Gastrocnemius medialis (tissue), 4 donors: ENCODE measurements around the gene LRRN2. TPM values are rescaled to one million over a fixed set of nuclear protein-coding genes. Genes with fewer than 3 reads are reported as not detected.
A peak's percentile ranks its signal among the peaks of the same experiment; 100 is the strongest.

Source experiments
- ATAC-seq, 2 donors: fragments of 150-250 bp; one replicate each; pipeline ENCODE4 v1.9.1; 2016
- DNase-seq, 2 donors: peaks; one replicate each; pipeline ENCODE4 v3.0.0-alpha.2; 2019
- H3K27ac ChIP-seq, 4 donors: fragments of 200-600 bp; sonication (generic); 1 replicate in 1 of 4; 2 replicates in 3 of 4; pipeline ENCODE4 v1.5.1; 2016 to 2018; ENCODE audit warnings: mild to moderate bottlenecking in 2 of 4, moderate library complexity in 1 of 4
- H3K27me3 ChIP-seq, 3 donors: fragments of 200-600 bp; sonication (generic) in 2 of 3; 1 replicate in 1 of 3; 2 replicates in 2 of 3; pipeline versions ENCODE4 v1.5.1 to v1.6.0; 2016 to 2019; ENCODE audit warnings: mild to moderate bottlenecking in 1 of 3, moderate library complexity in 1 of 3
- H3K36me3 ChIP-seq, 2 donors: fragments of 200-600 bp; sonication (generic) in 1 of 2; one replicate each; pipeline ENCODE4 v1.5.1; 2017 to 2018
- H3K4me1 ChIP-seq, 2 donors: fragments of 200-600 bp; sonication (generic) in 1 of 2; one replicate each; pipeline ENCODE4 v1.5.1; 2016 to 2017; ENCODE audit warnings: mild to moderate bottlenecking in 2 of 2
- H3K4me3 ChIP-seq, 4 donors: fragments of 200-600 bp; sonication (generic) in 3 of 4; 1 replicate in 1 of 4; 2 replicates in 3 of 4; pipeline ENCODE4 v1.5.1; 2016 to 2019; ENCODE audit warnings: mild to moderate bottlenecking in 2 of 4
- H3K9me3 ChIP-seq, 3 donors: fragments of 200-600 bp; sonication (generic) in 2 of 3; 1 replicate in 1 of 3; 2 replicates in 2 of 3; pipeline ENCODE4 v1.5.1; 2016 to 2019
- POLR2A ChIP-seq, 2 donors: fragments of 450-650 bp; IDR thresholded peaks; one replicate each; pipeline ENCODE4 v1.6.1; 2017; ENCODE audit warnings: antibody characterized with exemption in 2 of 2, mild to moderate bottlenecking in 2 of 2, moderate library complexity in 2 of 2
- in situ Hi-C, 4 donors: fragments of 200-750 bp; cut with MboI; loops; one replicate each; pipeline versions ENCODE4 v1.15.0 to v1.8.0; 2017; ENCODE audit warnings: low sequenced_read_pairs in 4 of 4
- intact Hi-C: fragments of 100-400 bp; cut with DNase I; formaldehyde crosslinking; loops from one replicate; pipeline ENCODE4 v1.15.1; 2023; ENCODE audit warnings: low total_unique reads
- total RNA-seq, 4 donors: library from RNA; depleted of rRNA; stranded (reverse); fragments of >200 nt; gene quantifications; one replicate each; pipeline versions ENCODE4 v1.1.0 to v1.2.3, GENCODE V29; 2016
- TF ChIP-seq, protein P1 (sequence below), 5 experiments: fragments of 450-650 bp in 3 of 5; fragments of 200-600 bp in 2 of 5; sonication (generic) in 2 of 5; IDR thresholded peaks in 4 of 5; conservative IDR thresholded peaks in 1 of 5; 1 replicate in 4 of 5; 2 replicates in 1 of 5; pipeline ENCODE4 v1.5.1; 2016 to 2019; ENCODE audit warnings: antibody characterized with exemption in 5 of 5, mild to moderate bottlenecking in 3 of 5, moderate library complexity in 3 of 5

The LRRN2 gene
- total RNA-seq, 4 donors from 2014 or later = 0.46 to 1.1 (median 0.93) TPM

DNA sequence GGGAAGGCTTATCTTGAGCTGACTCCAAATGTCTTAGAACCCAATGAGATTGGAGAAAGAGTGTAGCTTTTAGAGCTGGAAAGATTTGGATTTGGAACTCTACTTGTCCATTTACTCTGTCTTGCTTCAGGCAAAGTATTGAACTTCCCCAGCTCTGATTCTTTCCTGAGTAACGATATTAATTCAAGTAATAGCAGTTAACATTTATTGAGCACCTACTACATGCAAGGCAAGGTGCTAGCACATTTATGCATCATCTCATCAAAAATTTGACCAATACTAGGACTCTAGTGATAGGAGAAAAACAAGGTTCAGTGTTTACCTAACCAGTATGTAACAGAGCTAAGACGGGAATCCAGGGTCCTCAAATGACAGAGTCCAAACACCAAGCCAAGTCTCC lies 2.5 kb upstream of the LRRN2 start:
- TF ChIP-seq, protein P1, sequence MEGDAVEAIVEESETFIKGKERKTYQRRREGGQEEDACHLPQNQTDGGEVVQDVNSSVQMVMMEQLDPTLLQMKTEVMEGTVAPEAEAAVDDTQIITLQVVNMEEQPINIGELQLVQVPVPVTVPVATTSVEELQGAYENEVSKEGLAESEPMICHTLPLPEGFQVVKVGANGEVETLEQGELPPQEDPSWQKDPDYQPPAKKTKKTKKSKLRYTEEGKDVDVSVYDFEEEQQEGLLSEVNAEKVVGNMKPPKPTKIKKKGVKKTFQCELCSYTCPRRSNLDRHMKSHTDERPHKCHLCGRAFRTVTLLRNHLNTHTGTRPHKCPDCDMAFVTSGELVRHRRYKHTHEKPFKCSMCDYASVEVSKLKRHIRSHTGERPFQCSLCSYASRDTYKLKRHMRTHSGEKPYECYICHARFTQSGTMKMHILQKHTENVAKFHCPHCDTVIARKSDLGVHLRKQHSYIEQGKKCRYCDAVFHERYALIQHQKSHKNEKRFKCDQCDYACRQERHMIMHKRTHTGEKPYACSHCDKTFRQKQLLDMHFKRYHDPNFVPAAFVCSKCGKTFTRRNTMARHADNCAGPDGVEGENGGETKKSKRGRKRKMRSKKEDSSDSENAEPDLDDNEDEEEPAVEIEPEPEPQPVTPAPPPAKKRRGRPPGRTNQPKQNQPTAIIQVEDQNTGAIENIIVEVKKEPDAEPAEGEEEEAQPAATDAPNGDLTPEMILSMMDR (IDR thresholded peaks at IDR 0.05 in 4 of 5, conservative IDR thresholded peaks at IDR 0.05 in 1 of 5) = no peak
- no peak for TF ChIP-seq POLR2A (IDR thresholded peaks at IDR 0.05)
- H3K9me3 ChIP-seq = no peaks in the 10 kb centered on the region
- no peaks in the 10 kb centered on the region for H3K36me3 ChIP-seq
- ATAC-seq (no peak), DNase-seq (no peak)
- intact Hi-C loops = no loop called here
- no peaks in the 10 kb centered on the region for H3K4me1 ChIP-seq
- in situ Hi-C loops = no loop called here
- H3K27ac ChIP-seq = no peak overlapping the region
- peaks cover 11 to 18% (median 11%) of the 10 kb centered on the region in 3 donors for H3K27me3 ChIP-seq
- no peak overlapping the region for H3K4me3 ChIP-seq

DNA sequence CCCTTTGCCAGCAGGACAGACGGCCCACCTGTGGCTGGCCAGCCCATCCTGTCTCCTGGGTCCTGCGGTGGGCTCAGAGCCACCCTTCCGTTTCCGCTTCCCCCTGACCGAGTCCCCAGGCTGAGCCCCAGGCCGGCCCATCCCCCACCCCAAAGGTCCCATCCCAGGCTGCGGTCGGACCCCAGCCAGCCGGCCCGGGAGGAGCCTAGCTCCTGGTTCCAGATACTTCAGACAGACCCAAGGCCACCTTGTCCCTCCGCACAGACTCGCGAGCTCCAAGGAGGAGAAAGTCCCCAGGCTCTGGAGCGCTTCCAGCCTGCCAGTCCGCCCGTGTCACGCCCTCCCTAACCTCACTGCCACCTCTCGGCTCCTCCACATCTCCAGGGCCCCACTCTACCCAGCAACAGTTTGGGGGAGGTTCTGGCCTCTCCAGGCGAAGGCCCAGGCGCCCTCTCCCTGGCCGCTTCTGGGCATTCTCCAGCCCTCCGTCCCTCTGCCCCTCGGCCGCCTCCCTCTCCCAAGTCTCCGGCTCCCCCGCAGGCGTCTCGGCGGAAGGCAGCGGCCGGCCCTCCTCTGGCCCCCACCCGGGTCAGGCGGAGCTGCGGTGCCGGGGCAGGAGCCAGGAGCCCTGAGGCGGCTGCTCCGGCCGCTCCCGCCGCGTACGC lies 835 bp downstream of the LRRN2 start:
- Histone ChIP-seq H3K9me3 (no peaks in the 10 kb centered on the region), H3K4me1 (no peaks in the 10 kb centered on the region), H3K4me3 (peak overlapping the region; percentile 32 to 47 (median 42)), H3K27me3 (peaks cover 11 to 18% (median 11%) of the 10 kb centered on the region in 3 donors), H3K36me3 (no peaks in the 10 kb centered on the region), H3K27ac (no peak overlapping the region)
- no peak for DNase-seq
- intact Hi-C loops (no loop called here), in situ Hi-C loops (no loop called here)
- no peak for ATAC-seq
- TF ChIP-seq, protein P1 (IDR thresholded peaks at IDR 0.05 in 4 of 5, conservative IDR thresholded peaks at IDR 0.05 in 1 of 5) = no peak
- TF ChIP-seq POLR2A (IDR thresholded peaks at IDR 0.05) = no peak

DNA sequence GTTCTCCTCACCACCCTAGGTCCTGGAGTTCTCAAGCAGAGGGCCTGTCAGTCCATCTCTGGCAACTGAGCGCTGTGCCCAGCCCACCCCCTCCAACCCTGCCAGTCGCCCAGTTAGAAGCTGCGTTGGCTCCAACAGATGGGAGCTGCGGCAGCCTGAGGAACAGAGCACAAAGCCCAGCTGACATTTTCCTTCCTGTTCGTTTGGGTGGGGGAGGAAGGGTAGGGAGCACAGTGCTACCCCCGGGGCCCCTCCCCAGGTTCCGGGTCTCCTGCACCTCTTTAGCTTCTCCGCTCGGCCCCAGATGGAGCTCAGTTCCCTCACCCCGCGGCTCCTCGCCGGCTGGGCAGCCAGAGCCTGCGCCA lies 1.4 kb downstream of the LRRN2 start:
- Histone ChIP-seq H3K4me3 (peak overlapping the region in 3 of 4 donors; percentile 38 to 47 (median 45)), H3K27me3 (peaks cover 11 to 18% (median 11%) of the 10 kb centered on the region in 3 donors), H3K9me3 (no peaks in the 10 kb centered on the region), H3K27ac (no peak overlapping the region), H3K36me3 (no peaks in the 10 kb centered on the region), H3K4me1 (no peaks in the 10 kb centered on the region)
- ATAC-seq (no peak), DNase-seq (no peak)
- in situ Hi-C loops (no loop called here), intact Hi-C loops (no loop called here)
- TF ChIP-seq, protein P1 (IDR thresholded peaks at IDR 0.05 in 4 of 5, conservative IDR thresholded peaks at IDR 0.05 in 1 of 5) = no peak
- TF ChIP-seq POLR2A (IDR thresholded peaks at IDR 0.05) = no peak

DNA sequence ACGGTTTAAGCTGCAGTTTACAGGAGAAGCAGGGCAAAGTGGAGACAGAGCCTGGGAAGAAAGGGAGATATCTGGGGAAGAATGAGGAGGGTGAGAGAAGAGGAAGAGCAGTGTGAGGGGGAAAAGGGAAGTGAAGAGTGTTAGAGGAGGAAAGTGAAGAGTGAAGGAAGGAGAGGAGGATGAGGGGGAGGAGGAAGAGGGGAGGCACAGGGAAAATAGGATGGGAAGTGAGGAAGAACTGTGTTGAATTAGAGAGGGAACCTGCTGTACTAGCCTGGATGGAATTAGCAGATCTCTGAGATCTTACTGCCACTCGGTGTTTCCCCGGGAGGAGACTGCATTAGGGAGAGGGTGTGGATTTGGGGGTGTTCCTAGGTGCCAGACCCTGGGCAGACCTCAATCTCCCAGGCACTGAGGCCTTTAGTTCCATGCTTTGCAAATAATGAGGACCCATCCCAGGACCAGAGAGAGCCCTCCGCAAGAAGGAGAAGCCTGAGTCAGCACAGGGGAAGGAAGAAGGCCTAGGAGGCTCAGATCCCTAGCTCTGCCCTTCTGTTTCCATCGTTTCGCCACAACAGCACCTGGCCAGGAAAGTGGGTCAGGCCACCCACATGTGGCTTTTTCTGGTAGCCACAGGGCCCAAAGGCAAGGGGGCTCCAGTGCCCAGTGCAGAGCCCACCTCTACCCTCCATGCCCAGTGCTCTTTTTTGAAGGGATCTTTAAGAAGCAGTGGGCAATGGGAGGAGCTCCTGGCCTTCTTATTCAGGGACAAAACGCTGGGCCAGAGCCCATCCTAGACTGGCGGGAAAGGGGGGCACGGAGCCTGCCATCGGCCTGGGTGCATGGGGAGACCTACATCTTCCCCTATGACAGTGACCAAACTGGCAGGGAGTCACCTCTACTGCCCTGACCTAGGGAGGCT lies 2.0 kb downstream of the LRRN2 start:
- intact Hi-C loops = no loop called here
- Histone ChIP-seq H3K4me1 (no peaks in the 10 kb centered on the region), H3K4me3 (peak overlapping the region in 2 of 4 donors; percentile 45 to 47), H3K36me3 (no peaks in the 10 kb centered on the region), H3K9me3 (no peaks in the 10 kb centered on the region), H3K27ac (no peak overlapping the region), H3K27me3 (peaks cover 11 to 18% (median 11%) of the 10 kb centered on the region in 3 donors)
- no peak for ATAC-seq
- no peak for DNase-seq
- in situ Hi-C loops = no loop called here
- TF ChIP-seq, protein P1 (IDR thresholded peaks at IDR 0.05 in 4 of 5, conservative IDR thresholded peaks at IDR 0.05 in 1 of 5) = no peak
- TF ChIP-seq POLR2A (IDR thresholded peaks at IDR 0.05) = no peak
